ENCODE data around the gene RNF26.

DNA sequence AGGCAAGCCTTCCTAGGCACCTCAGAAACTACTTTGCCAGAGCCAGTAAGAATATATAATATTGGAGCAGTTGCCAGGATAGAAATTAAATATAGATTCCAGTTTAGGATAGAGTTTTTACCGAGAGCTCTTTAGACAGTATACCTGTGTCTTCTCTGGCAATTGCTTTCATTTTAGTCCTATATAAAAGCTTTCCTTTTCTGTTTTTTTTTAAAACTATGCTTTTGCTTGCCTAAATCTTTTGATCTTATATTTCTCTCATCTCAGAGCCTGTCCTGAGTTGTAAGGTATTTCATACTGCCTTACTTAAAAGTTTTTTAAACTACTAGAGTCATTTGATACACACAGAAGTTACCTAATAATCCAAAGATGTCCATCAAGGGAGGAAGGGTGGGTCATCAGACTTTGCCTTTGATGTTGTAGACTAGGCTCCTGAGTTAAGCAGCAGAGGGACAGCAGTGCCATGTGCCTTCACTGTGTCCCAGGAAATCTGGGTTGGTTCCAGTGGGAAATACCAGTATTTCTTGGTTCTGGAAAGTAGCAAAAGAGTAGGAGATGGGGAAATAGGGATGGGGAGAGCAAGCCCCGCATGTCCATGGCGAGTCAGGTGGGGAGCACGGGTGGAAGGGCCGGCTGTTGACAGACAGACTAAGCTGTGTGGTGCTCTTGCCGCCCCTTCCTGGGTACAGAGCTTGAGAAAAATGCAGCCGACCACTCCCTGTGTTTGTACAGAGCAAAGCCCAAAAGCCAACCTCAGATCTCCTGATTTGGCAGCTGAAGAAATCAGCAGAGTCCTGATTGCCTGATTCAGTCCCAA is 28.6 kb upstream of the RNF26 start:
- no peak for TF ChIP-seq POLR2AphosphoS5 (IDR thresholded peaks at IDR 0.05; ENCODE audit: insufficient read depth, low read depth, low read length)
- TF ChIP-seq POLR2A (IDR thresholded peaks at IDR 0.05; ENCODE audit: low read depth, low read length) = no peak
- no peak for TF ChIP-seq CTCF (IDR thresholded peaks at IDR 0.05; ENCODE audit: extremely low read depth in 1 of 2, insufficient read depth in 1 of 2, low read depth in 1 of 2, low read length in 2 of 2)
- no peak for TF ChIP-seq EZH2 (IDR thresholded peaks at IDR 0.05; ENCODE audit: borderline replicate concordance, low read depth, low read length, severe bottlenecking)
- TF ChIP-seq MAX (IDR thresholded peaks at IDR 0.05; ENCODE audit: insufficient read depth, insufficient read length) = no peak
- TF ChIP-seq GATA2 (IDR thresholded peaks at IDR 0.05; ENCODE audit: insufficient read depth, insufficient read length, low read depth, low read length) = no peak
- no peak for TF ChIP-seq MYC (IDR thresholded peaks at IDR 0.05; ENCODE audit: low read depth, low read length)
